GM23338 (cell line): ENCODE results near the gene RAB19. TPM values are rescaled to one million over a fixed set of nuclear protein-coding genes. Genes with fewer than 3 reads are reported as not detected.

Experiments
- ATAC-seq: fragments of 200-7000 bp; cut with Tn5 transposase; 3 replicates; pipeline ENCODE4 v1.9.1; 2020
- DNase-seq: peaks from one replicate; pipeline ENCODE4 v3.0.0-alpha.2; 2015; ENCODE audit warnings: low spot score
- H2AFZ ChIP-seq: fragments of 200-600 bp; sonication (generic); 2 replicates; pipeline ENCODE4 v1.8.0; 2016; ENCODE audit warnings: antibody characterized with exemption, mild to moderate bottlenecking, moderate library complexity
- H3F3A ChIP-seq: fragments of 200-600 bp; sonication (generic); replicated peaks from 2 replicates; pipeline ENCODE4 v1.8.0; 2017; ENCODE audit warnings: antibody characterized with exemption, mixed run types, low read depth
- H3K27ac ChIP-seq: fragments of 200-600 bp; sonication (generic); 2 replicates; pipeline ENCODE4 v1.6.1; 2016; ENCODE audit warnings: low read depth
- H3K27me3 ChIP-seq: fragments of 200-600 bp; sonication (generic); 2 replicates; pipeline ENCODE4 v1.8.0; 2016; ENCODE audit warnings: mild to moderate bottlenecking, mixed run types, moderate library complexity; ENCODE audit not compliant: insufficient read depth
- H3K36me3 ChIP-seq: fragments of 200-600 bp; sonication (generic); 2 replicates; pipeline ENCODE4 v1.8.0; 2016; ENCODE audit warnings: mild to moderate bottlenecking; ENCODE audit not compliant: insufficient read depth
- H3K4me1 ChIP-seq: fragments of 200-600 bp; sonication (generic); 2 replicates; pipeline ENCODE4 v1.8.0; 2016; ENCODE audit warnings: mild to moderate bottlenecking, moderate library complexity; ENCODE audit not compliant: insufficient read depth
- H3K4me2 ChIP-seq: fragments of 200-600 bp; sonication (generic); 2 replicates; pipeline ENCODE4 v1.7.1; 2017; ENCODE audit warnings: mixed run types
- H3K4me3 ChIP-seq: fragments of 200-600 bp; sonication (generic); 2 replicates; pipeline ENCODE4 v1.6.1; 2016; ENCODE audit warnings: mixed run types
- H3K79me2 ChIP-seq: fragments of 200-600 bp; sonication (generic); replicated peaks from 2 replicates; pipeline ENCODE4 v1.8.0; 2017; ENCODE audit warnings: mild to moderate bottlenecking; ENCODE audit not compliant: insufficient read depth
- H3K9me2 ChIP-seq: fragments of 200-600 bp; sonication (generic); 2 replicates; pipeline ENCODE4 v1.8.0; 2017; ENCODE audit not compliant: insufficient read depth
- H4K20me1 ChIP-seq: fragments of 200-600 bp; sonication (generic); replicated peaks from 2 replicates; pipeline ENCODE4 v1.8.0; 2017; ENCODE audit warnings: mild to moderate bottlenecking; ENCODE audit not compliant: insufficient read depth
- H3K27ac Mint-ChIP-seq: 2 replicates; pipeline ENCODE4 v1.8.0; 2020; ENCODE audit warnings: inconsistent platforms, mild to moderate bottlenecking, moderate library complexity, mixed read lengths
- H3K27me3 Mint-ChIP-seq: 3 replicates; pipeline ENCODE4 v1.8.0; 2022; ENCODE audit warnings: low read depth, mild to moderate bottlenecking, moderate library complexity, mixed read lengths, inconsistent platforms; ENCODE audit not compliant: insufficient read depth, poor library complexity
- H3K36me3 Mint-ChIP-seq: 3 replicates; pipeline ENCODE4 v1.8.0; 2021; ENCODE audit warnings: low read depth, mild to moderate bottlenecking, inconsistent platforms, moderate library complexity, mixed read lengths
- H3K4me1 Mint-ChIP-seq: 3 replicates; pipeline ENCODE4 v1.8.0; 2020; ENCODE audit warnings: mild to moderate bottlenecking, inconsistent platforms, mixed read lengths
- H3K4me3 Mint-ChIP-seq: 3 replicates; pipeline ENCODE4 v1.8.0; 2021; ENCODE audit warnings: moderate library complexity, mild to moderate bottlenecking, inconsistent platforms, mixed read lengths
- H3K9me3 Mint-ChIP-seq: 3 replicates; pipeline ENCODE4 v1.8.0; 2020; ENCODE audit warnings: moderate library complexity, mild to moderate bottlenecking, inconsistent platforms, mixed read lengths
- EZH2 ChIP-seq: fragments of 200-600 bp; sonication (generic); IDR thresholded peaks from one replicate; pipeline ENCODE4 v1.8.0; 2017; ENCODE audit warnings: antibody characterized with exemption, mild to moderate bottlenecking, low read depth; ENCODE audit not compliant: unreplicated experiment
- JUNB ChIP-seq: IDR thresholded peaks from one replicate; pipeline ENCODE4 v1.6.1; 2016; ENCODE audit warnings: antibody characterized with exemption; ENCODE audit not compliant: unreplicated experiment
- POLR2AphosphoS5 ChIP-seq: IDR thresholded peaks from 2 replicates; pipeline ENCODE4 v1.6.1; 2016; ENCODE audit warnings: antibody characterized with exemption, low read depth
- REST ChIP-seq: IDR thresholded peaks from one replicate; pipeline ENCODE4 v1.6.1; 2018; ENCODE audit warnings: antibody characterized with exemption; ENCODE audit not compliant: unreplicated experiment
- STAT1 ChIP-seq: IDR thresholded peaks from one replicate; pipeline ENCODE4 v1.6.1; 2016; ENCODE audit warnings: antibody characterized with exemption; ENCODE audit not compliant: unreplicated experiment
- ZNF114 ChIP-seq: fragments of 250-450 bp; sonication (Bioruptor Pico); IDR thresholded peaks from 2 replicates; pipeline ENCODE4 v1.5.0; 2020; ENCODE audit warnings: mild to moderate bottlenecking, moderate library complexity
- ZNF462 ChIP-seq: fragments of 250-450 bp; sonication (Bioruptor Pico); IDR thresholded peaks from 2 replicates; pipeline ENCODE4 v1.5.0; 2020; ENCODE audit warnings: mild to moderate bottlenecking, moderate library complexity
- polyA plus RNA-seq: library from polyadenylated mRNA; unstranded; fragments of >200 nt; fragmentation: Nextera tagmentation; extraction: Ambion mirVana; gene quantifications from 2 replicates; pipeline ENCODE4 v1.2.1, GENCODE V29; 2016
- total RNA-seq: library from RNA; depleted of rRNA; stranded (reverse); fragments of >200 nt; shearing (Covaris generic); gene quantifications from 2 replicates; pipeline ENCODE4 v1.2.3, GENCODE V29; 2014

The RAB19 gene
- total and polyA plus RNA-seq, 2 experiments from 2014 or later = 2.5 to 5.2 TPM

GRCh38 chr7:140425718-140426117 is 21.9 kb downstream of the RAB19 start (continued):
- TF ChIP-seq ZNF462 (CRISPR knock-in tag) (no peak), POLR2AphosphoS5 (no peak), JUNB (no peak), STAT1 (no peak), ZNF114 (CRISPR knock-in tag) (no peak)

GRCh38 chr7:140426130-140426529 is 22.3 kb downstream of the RAB19 start:
- Histone ChIP-seq H3F3A (0 out of 2 replicates have a peak, but pooled peaks cover 3% of the 10 kb centered on the region), H3K27me3 (no peaks in the 10 kb centered on the region), H3K4me2 (no peak overlapping the region), H3K36me3 (no peaks in the 10 kb centered on the region), H3K79me2 (no peaks in the 10 kb centered on the region), H2AFZ (no peak overlapping the region), H3K9me2 (no peaks in the 10 kb centered on the region), H4K20me1 (no peaks in the 10 kb centered on the region), H3K27ac (no peak overlapping the region), H3K4me1 (no peaks in the 10 kb centered on the region), H3K4me3 (no peak overlapping the region)
- Mint-ChIP-seq H3K36me3 (peaks cover 19% of the 10 kb centered on the region; the same call in 2 of the 3 replicates), H3K27ac (no peak overlapping the region), H3K4me3 (no peak overlapping the region), H3K4me1 (no peaks in the 10 kb centered on the region), H3K9me3 (peaks cover 4% of the 10 kb centered on the region; the same call in 2 of the 3 replicates), H3K27me3 (peaks cover 5% of the 10 kb centered on the region)
- no peak for DNase-seq
- no peak for ATAC-seq
- TF ChIP-seq EZH2 = no peak
- TF ChIP-seq REST = no peak
- TF ChIP-seq ZNF462 (CRISPR knock-in tag) = no peak
